GM18867 (cell line): ENCODE measurements around the gene MRPL22.
"Not testable (repeated sequence)": the region's sequence is repeated elsewhere in the genome, so short reads cannot be mapped to it uniquely, and the experiment has no call there.

Source experiments
- ATAC-seq: cut with Tn5 transposase; IDR thresholded peaks from one replicate; pipeline ENCODE4 v1.9.1; 2021; ENCODE audit warnings: mild to moderate bottlenecking, moderate library complexity; ENCODE audit not compliant: unreplicated experiment

MRPL22 gene

DNA sequence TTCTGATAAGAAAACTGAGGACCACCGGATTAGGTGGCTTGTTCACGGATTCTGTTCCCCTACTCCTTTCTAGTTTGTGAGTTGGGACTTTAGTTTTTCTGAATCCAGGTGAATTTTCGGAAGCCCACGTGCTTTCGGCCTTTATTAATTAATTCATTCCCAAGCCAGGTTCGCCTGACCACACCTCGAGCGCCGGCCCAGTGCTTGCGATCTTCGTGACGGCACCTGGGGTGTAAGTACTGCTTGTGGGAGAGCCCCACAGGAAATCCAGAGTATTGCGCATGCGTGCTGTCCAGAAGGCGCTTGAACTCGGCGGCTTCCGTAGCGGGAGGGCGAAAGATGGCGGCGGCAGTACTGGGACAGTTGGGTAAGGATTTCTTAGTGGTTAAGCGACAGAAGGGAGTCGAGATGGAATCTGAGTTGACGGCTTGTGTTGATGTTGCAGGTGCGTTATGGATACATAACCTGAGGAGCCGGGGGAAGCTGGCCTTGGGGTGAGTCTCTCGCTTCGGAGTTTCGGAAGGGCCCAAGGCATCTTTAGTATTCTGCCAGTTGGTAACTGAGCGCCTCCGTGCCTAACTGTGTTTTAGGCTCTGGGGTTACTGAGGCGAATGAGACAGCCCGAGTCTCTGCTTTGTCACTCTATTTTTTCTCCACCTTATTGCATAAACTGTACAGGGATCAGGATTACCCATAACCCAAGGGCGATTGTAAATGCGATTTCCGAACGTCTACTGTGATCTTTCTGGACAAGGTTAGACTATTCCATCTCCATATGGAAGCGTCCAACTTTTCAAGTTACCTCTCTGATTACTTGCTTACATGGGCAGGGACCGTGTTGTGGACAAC is at the start of gene MRPL22:
Gene MRPL22, plus strand, starts transcription at position 302 of the 849 bp plus-strand sequence. Its CDS starts 38 bp downstream, at position 340.
- ATAC-seq = peak; percentile 47

- no peak for ATAC-seq
Measured at GRCh38 chr5:154892369-154892771, 48.5 kb upstream of the MRPL22 start.

DNA sequence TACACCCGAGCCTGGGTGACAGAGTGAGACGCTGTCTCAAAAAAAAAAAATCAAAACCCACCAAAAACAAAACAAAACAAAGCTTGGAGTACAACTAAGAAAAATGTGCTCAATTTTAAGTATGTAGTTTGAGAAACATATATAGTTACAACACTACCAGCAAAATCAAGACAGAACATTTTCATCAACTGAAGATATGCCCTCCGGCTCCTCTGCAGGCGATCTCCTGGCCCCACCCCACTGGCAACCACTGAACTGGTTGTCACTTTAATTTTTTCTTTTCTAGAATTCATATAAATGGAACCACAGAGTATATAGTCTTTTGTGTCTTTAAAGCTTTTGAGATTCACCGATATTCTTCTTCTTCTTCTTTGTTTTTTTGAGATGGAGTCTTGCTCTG is 47.5 kb upstream of the MRPL22 start:
- no peak for ATAC-seq

DNA sequence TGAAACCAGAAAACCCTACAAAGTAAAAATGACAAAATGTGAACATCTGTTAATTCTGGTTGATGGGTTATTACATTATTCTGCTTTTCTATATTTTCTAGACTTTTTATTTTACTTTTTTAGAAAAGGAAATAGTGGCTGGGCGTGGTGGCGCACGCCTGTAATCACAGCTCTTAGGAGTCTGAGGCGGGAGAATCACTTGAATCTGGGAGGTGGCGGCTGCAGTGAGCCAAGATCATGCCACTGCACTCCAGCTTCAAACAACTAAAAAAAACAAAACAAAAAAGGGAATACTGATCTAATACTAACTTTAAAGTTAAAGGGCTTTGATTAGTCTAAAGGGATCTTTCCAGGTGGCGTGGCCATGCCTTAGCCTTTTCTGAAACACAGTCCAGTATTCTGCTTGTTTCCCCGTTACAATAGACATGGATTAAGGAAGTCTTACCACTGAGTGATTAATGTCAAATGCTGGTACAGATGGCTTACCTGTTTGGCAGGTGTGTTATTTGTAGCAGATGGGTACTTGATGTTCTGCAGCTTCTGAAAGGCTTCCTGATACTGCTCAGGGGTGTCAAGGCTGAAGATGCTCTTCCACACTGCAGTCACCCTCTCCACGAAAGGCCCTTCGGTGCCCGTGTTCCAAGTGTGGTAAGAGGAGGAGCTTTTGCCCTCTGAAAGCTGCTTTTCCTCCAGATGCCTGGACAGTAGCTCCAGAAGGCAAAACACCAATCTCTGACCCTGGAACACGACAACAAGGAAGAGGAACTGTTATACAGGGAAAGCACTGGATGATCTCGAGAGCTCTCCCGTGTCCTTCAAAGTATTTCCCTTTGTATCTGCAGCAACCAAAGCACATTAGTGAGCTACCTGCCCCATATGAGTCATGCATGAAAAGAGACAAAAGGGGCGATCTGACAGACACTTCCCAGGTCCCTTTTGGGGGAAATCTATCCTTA is 45.0 kb upstream of the MRPL22 start:
- no peak for ATAC-seq

- ATAC-seq = no peak
Measured at GRCh38 chr5:154896562-154897165, 44.2 kb upstream of the MRPL22 start.

DNA sequence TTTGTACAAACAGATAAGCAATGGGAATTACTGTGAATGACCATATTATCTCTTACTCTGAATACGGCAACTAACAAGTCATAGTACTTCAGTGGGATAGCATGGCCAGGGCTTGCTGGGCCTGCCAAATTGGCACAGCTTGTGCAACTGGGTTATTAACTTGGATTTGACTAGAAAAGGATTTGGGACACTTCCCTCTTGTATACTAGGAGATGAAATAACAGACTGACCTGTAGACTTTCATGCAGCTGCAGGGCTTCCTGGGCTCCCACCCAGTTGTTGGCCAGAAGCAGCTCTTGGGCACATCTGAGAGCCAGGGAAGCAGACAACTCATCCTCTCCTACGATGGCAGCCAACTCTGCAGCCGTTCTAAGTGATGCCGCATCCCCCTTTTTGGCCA is 42.7 kb upstream of the MRPL22 start:
- ATAC-seq = no peak

- no peak for ATAC-seq
Measured at GRCh38 chr5:154899151-154899816, 41.6 kb upstream of the MRPL22 start.

DNA sequence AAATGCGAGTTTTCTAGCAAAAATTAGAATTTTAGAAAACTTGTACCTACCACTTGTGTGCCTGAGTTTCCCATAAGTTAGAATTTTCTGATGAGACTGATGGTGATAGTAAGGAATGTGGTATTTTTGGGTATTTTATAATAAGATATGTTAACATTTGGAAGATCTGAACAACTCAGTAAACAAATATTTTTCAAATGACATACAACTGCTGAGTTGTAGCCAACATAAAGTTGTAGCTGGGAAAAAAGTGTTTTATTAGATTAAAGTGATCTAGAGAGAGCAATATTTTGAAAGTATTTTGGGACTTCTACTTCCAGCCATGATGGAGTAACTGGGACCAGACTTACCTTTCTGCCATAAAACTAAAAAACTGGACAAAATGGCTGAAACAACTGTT is 40.8 kb upstream of the MRPL22 start:
- no peak for ATAC-seq

DNA sequence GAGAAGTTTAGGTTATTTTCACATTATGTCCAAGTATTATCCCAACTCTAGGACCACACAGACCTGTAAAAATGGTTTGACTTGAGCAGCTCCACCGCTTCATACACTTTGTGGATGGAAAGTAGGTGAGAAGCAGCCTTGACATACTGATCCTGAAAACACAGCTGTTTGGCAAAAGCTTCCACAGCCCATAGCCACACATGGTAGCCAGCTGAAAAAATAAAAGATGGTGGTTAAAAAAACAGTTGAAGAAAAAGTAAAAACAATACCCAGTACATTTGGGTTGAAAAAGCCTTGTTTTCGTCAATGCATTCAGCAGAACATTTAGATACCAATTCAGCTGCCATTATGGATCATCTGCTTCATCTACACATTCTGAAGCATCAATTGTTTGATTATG is 39.6 kb upstream of the MRPL22 start:
- ATAC-seq = no peak

DNA sequence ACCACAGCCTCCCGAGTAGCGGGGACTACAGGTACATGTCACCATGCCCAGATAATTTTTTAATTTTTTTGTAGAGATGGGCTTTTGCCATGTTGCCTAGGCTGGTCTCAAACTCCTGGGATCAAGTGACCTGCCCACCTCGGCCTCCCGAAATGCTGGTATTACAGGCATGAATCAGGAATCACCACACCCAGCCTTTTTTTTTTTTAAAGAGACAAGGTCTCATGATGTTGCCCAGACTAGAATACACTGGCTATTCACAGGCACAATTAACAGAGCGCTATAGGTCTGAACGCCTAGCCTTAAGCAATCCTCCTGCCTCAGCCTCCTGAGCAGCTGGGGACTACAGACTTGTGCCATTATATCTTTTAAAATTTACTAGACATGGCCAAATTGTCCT is 39.0 kb upstream of the MRPL22 start:
- ATAC-seq = no peak

- ATAC-seq = not testable (repeated sequence)
Measured at GRCh38 chr5:154905601-154906000, 35.3 kb upstream of the MRPL22 start.

- no peak for ATAC-seq
Measured at GRCh38 chr5:154916874-154917273, 24.0 kb upstream of the MRPL22 start.

DNA sequence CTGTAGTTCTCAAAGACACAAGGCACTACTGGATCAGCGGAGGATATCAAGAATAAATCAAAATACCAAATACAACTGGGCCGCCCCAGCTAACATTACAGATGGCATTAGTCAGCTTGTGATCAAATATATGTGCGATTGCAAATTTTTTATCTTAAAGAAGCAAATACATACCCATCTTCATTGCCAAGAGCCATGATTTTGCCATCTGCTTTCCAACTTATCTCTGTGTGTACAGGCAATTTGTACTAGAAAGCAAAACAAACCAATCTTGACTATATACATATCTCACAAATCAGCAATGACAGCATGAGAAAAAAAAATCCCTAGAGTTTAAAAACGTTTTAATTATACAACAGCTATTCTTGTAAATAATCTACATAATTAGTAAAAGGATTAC is 23.1 kb upstream of the MRPL22 start:
- ATAC-seq = no peak

DNA sequence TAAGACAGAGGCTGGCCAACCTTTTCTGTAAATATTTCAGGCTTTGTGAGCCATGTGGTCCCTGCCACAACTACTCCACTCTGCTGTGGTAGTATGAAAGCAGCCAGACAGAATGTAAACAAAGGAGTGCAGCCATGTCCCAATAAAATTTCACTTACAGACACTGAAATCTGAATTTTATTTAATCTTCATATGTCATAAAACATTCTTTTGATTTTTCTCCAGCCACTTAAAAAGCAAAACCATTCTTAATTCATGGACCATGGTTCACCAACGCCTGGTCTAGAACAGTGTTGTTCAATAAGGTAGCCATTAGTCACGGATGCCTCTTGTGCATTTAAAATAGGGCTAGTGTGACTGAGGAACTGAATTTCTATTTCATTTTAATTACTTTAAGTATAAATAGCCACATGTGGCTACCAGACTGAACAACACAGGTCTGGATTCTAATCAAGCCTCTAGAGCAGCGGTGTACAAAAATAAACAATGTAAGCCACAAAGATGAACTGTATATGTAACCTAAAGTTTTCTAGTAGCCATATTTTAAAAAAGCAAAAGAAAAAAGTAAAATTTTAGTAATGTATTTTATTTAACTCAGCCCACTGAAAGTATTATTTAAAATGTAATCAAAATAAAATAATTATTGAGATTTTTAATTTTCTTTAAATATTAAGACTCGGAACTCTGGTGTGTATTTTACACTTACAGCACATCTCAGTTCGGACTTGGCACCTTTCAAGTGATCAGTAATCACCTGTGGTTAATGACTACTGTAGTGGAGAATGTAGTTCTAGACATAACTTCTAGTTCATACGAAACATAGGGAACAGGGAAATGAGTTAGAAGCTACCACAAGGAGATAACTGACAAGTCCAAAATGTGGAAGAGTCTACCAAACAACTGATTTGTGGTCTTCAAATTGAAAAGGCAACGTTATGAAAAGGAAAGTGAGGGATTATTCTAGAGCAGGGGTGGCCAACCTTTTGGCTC is 17.1 kb upstream of the MRPL22 start:
- ATAC-seq = no peak

- ATAC-seq = no peak
Measured at GRCh38 chr5:154933537-154933936, 7.3 kb upstream of the MRPL22 start.

GRCh38 chr5:154934881-154935280 is 6.0 kb upstream of the MRPL22 start:
- no peak for ATAC-seq

- no peak for ATAC-seq
Measured at GRCh38 chr5:154937186-154937717, 3.6 kb upstream of the MRPL22 start.

DNA sequence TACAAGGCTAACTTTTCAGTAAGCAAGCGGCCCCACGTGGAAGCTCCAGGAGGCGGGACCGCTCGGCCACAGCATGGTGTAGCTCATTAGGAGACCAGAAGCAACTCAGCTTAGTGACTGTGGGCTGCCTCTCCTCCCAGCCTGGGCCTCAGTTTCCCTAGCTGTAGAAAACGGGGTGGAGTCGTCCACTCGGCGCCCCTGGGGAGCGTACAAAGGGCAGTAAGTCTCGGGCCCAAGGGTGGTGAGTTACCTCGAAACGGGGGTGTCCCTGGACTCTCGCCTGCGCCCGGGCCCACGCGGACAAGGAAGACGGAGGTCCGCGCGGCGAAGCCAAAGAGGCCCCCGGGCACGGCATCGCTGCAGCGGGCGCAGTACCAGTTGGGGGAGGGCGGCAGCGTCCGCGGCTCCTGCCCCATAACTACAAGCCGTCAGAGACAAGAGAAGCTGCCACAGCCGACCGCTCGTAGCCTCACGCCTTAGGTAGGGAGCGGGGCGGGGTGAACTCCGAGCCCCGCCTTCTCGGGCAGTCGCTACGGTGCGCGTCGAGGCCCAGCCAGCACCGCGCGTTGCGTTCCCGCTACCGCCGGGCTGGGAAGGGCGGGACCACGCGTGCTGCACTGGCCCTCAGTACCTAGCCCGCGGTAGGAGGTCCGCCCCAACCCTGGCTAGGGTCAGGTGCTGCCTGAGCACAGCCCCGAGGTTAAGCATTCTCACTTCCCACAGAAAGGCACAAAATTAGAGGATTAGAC is 3.0 kb upstream of the MRPL22 start, which contains the start of gene GEMIN5:
Gene GEMIN5, minus strand, starts transcription at position 494 of the 749 bp plus-strand sequence. Its CDS starts 78 bp downstream, at position 416.
- ATAC-seq = peak; percentile 88
